Fibroblast of lung (primary cell): ENCODE data around the gene NRSN2. TPM values are rescaled to one million over a fixed set of nuclear protein-coding genes. Genes with fewer than 3 reads are reported as not detected.

Experiments used
- DNase-seq, 2 donors: peaks; one replicate each; pipeline versions ENCODE4 v3.0.0 to v3.0.0-alpha.2; 2010; ENCODE audit warnings: low read depth in 2 of 2
- H2AFZ ChIP-seq: 2 replicates; pipeline ENCODE4 v1.5.1; 2012; ENCODE audit warnings: low read length, control low read depth, inconsistent platforms
- H3K27ac ChIP-seq: 2 replicates; pipeline ENCODE4 v1.5.1; 2011; ENCODE audit warnings: low read length, control low read depth; ENCODE audit not compliant: insufficient read depth
- H3K27me3 ChIP-seq: 2 replicates; pipeline ENCODE4 v1.5.1; 2011; ENCODE audit warnings: mild to moderate bottlenecking, low read length; ENCODE audit not compliant: control insufficient read depth, insufficient read depth
- H3K36me3 ChIP-seq: 2 replicates; pipeline ENCODE4 v1.5.1; 2011; ENCODE audit warnings: low read length; ENCODE audit not compliant: control insufficient read depth, insufficient read depth
- H3K4me1 ChIP-seq: 2 replicates; pipeline ENCODE4 v1.5.1; 2011; ENCODE audit warnings: low read length; ENCODE audit not compliant: control insufficient read depth, insufficient read depth; ENCODE audit errors: extremely low read depth
- H3K4me2 ChIP-seq: 2 replicates; pipeline ENCODE4 v1.5.1; 2011; ENCODE audit warnings: low read length, control low read depth; ENCODE audit not compliant: insufficient read depth; ENCODE audit errors: extremely low read depth
- H3K4me3 ChIP-seq, 4 experiments: fragments of 200-600 bp in 1 of 4; sonication (generic) in 1 of 4; replicated peaks in 1 of 4; 2 replicates each; pipeline ENCODE4 v1.5.1; 2011 to 2016; ENCODE audit warnings: low read length in 4 of 4, low read depth in 3 of 4, mild to moderate bottlenecking in 3 of 4, control low read depth in 2 of 4, inconsistent platforms in 1 of 4, mixed read lengths in 1 of 4; ENCODE audit not compliant: insufficient read depth in 1 of 4; ENCODE audit errors: control extremely low read depth in 1 of 4
- H3K79me2 ChIP-seq: 2 replicates; pipeline ENCODE4 v1.5.1; 2012; ENCODE audit warnings: mild to moderate bottlenecking, low read length, inconsistent platforms; ENCODE audit not compliant: control insufficient read depth, insufficient read depth
- H3K9ac ChIP-seq: 2 replicates; pipeline ENCODE4 v1.5.1; 2011; ENCODE audit warnings: mild to moderate bottlenecking, low read length, control low read depth; ENCODE audit not compliant: insufficient read depth
- H3K9me3 ChIP-seq: 2 replicates; pipeline ENCODE4 v1.5.1; 2012; ENCODE audit warnings: low read depth, low read length; ENCODE audit not compliant: control insufficient read depth, insufficient read depth
- H4K20me1 ChIP-seq: 2 replicates; pipeline ENCODE4 v1.5.1; 2011; ENCODE audit warnings: low read length; ENCODE audit not compliant: control insufficient read depth, insufficient read depth; ENCODE audit errors: extremely low read depth
- EZH2 ChIP-seq: IDR thresholded peaks from 2 replicates; pipeline ENCODE4 v1.5.1; 2012; ENCODE audit warnings: low read length, control low read depth, mild to moderate bottlenecking; ENCODE audit errors: missing control alignments
- polyA plus RNA-seq, 2 donors: library from polyadenylated mRNA; depleted of rRNA in 1 of 2; stranded (reverse) in 1 of 2; unstranded in 1 of 2; fragments of >200 nt; gene quantifications; 2 replicates each; pipeline ENCODE4 v1.2.1, GENCODE V29; 2011 to 2012; ENCODE audit warnings: missing spikeins in 1 of 2
- total RNA-seq: library from RNA; depleted of rRNA; stranded (reverse); fragments of >200 nt; gene quantifications from 2 replicates; pipeline ENCODE4 v1.2.1, GENCODE V29; 2014
- TF ChIP-seq, protein P1 (sequence below), 2 donors: IDR thresholded peaks in 1 of 2; conservative IDR thresholded peaks in 1 of 2; 1 replicate in 1 of 2; 2 replicates in 1 of 2; pipeline ENCODE4 v1.5.1; 2011 to 2012; ENCODE audit warnings: low read length in 2 of 2, control low read depth in 1 of 2, inconsistent platforms in 1 of 2, low read depth in 1 of 2, mild to moderate bottlenecking in 1 of 2

NRSN2 gene
- total and polyA plus RNA-seq, 2 donors (not counting 1 experiment from before 2014, with no cell fraction given): 34.5 to 60.5 TPM

DNA sequence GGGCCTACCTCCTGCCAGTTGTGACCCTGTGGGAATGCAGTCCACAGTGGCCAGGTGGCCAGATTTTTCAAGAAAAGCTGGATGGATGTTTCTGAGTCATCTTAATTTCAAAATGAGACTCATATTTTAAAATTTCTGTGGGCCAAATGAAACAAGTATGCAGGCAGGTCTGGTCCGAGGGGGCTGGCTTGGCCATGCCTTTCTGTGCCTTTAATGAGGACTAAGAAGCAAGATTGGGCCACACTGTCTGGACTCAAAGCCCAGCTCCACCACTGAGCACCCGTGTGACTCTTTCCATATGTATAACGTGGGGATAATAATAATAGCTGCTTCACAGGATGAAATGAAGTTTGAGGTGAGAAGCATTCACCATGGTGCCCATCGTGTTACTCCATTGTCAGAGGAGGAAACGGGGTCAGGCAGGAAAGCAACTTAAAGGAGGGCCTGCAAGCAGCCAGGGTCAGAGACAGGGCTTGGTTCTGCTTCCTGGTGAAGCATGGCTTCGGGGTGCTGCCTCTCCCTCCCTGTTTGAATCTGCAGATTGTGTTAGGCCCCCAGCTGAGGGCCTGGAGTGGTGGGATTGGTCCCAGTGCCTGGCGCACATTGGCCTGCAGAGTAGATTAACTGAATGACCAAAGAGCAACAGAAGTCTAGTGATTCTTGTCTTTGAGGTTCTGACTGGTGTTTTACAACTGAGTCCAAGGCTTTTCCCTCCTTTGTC lies 17.8 kb upstream of the NRSN2 start:
- Histone ChIP-seq H3K9ac (no peak overlapping the region), H3K9me3 (no peaks in the 10 kb centered on the region), H3K4me1 (peaks cover 10% of the 10 kb centered on the region), H3K4me3 (peak overlapping the region in 3 of 4 experiments; percentile 86 to 96 (median 89)), H3K4me2 (peak overlapping the region; percentile 85), H2AFZ (no peak overlapping the region), H3K79me2 (peaks cover 26% of the 10 kb centered on the region), H3K27ac (no peak overlapping the region), H3K27me3 (no peaks in the 10 kb centered on the region), H3K36me3 (peaks cover 4% of the 10 kb centered on the region), H4K20me1 (peaks cover 4% of the 10 kb centered on the region)
- DNase-seq: no peak
- TF ChIP-seq, protein P1, sequence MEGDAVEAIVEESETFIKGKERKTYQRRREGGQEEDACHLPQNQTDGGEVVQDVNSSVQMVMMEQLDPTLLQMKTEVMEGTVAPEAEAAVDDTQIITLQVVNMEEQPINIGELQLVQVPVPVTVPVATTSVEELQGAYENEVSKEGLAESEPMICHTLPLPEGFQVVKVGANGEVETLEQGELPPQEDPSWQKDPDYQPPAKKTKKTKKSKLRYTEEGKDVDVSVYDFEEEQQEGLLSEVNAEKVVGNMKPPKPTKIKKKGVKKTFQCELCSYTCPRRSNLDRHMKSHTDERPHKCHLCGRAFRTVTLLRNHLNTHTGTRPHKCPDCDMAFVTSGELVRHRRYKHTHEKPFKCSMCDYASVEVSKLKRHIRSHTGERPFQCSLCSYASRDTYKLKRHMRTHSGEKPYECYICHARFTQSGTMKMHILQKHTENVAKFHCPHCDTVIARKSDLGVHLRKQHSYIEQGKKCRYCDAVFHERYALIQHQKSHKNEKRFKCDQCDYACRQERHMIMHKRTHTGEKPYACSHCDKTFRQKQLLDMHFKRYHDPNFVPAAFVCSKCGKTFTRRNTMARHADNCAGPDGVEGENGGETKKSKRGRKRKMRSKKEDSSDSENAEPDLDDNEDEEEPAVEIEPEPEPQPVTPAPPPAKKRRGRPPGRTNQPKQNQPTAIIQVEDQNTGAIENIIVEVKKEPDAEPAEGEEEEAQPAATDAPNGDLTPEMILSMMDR (conservative IDR thresholded peaks at IDR 0.05 in 1 of 2, IDR thresholded peaks at IDR 0.05 in 1 of 2; ENCODE audit: low read depth in 1 of 2, low read length in 2 of 2): no peak
- TF ChIP-seq EZH2: no peak

DNA sequence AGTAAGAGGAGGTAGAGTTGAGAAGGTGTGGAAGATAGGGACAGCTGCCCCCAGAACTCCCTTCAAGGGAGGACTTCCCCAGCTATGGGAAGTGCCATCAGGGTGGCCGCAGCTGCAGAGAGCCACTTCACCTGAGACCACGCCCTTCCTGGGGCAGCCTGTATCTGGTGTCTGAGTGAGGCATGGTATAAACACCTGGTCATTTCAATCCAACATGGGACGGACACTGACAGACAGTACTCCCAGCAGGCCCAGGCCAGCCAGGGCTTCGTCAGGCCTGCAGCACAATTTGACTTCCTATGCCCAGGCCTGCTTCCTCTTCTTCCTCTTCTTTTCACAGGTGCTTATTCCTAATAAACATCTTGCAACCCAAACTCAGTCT lies 17.1 kb upstream of the NRSN2 start:
- H3K27me3 ChIP-seq: no peaks in the 10 kb centered on the region
- no peak overlapping the region for H3K9ac ChIP-seq
- peak overlapping the region in 1 of 4 experiments; percentile 96 for H3K4me3 ChIP-seq
- peaks cover 4% of the 10 kb centered on the region for H4K20me1 ChIP-seq
- H3K9me3 ChIP-seq: no peaks in the 10 kb centered on the region
- H3K4me2 ChIP-seq: no peak overlapping the region
- H3K27ac ChIP-seq: no peak overlapping the region
- peaks cover 26% of the 10 kb centered on the region for H3K79me2 ChIP-seq
- H3K4me1 ChIP-seq: peaks cover 10% of the 10 kb centered on the region
- TF ChIP-seq, protein P1 (conservative IDR thresholded peaks at IDR 0.05 in 1 of 2, IDR thresholded peaks at IDR 0.05 in 1 of 2; ENCODE audit: low read depth in 1 of 2, low read length in 2 of 2): no peak
- TF ChIP-seq EZH2: no peak
- no peak overlapping the region for H2AFZ ChIP-seq
- peaks cover 4% of the 10 kb centered on the region for H3K36me3 ChIP-seq
- DNase-seq: no peak

DNA sequence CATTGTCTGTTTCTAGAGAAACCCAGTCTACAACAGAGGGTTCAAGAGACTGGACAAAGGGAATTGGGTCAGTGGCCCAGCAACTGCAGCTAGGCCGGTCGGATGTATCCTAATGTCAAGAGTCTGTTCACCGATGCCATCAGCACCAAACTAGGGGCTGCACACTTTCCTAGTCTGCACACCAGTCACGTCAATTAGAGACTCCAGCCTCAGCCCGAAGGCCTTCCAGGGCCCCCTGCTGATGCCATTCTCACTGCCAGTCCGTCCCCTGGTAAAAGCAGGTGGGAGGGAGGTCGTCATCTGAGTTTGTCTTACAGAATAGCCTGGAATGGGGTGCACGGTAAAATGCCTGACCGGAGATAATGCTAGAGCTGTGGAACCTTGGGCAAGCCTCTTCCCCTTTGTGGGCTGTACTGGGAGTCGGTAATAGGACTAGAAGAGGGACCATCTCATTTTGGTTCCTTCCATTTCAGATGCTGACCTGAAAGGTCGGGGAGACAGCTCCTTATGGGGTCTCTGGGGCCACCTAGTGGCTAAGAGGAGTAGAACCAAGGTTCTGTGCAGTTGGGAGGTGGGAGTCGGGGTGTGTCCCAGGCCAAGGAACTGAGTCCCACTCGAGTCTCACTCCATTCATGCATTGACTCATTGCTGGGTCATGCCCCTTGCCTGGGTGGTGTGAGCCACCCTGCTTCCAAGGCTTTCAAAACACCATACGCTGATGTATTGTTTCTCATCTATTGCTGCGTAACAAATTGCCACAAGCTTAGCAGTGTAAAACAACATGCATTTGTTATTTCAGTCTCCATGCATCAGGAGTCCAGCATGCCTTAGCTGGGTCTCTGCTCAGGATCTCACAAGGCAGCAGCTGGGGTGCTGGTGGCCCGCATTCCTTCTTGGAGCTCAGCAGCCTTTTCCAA lies 16.4 kb upstream of the NRSN2 start:
- Histone ChIP-seq H3K4me2 (no peak overlapping the region), H4K20me1 (peaks cover 4% of the 10 kb centered on the region)
- DNase-seq: peak; percentile 59 to 84

More for the DNA sequence above, 16.4 kb upstream of the NRSN2 start:
- H3K79me2 ChIP-seq: peaks cover 26% of the 10 kb centered on the region
- TF ChIP-seq EZH2: no peak
- TF ChIP-seq, protein P1 (conservative IDR thresholded peaks at IDR 0.05 in 1 of 2, IDR thresholded peaks at IDR 0.05 in 1 of 2; ENCODE audit: low read depth in 1 of 2, low read length in 2 of 2): peak; percentile 88 to 96
- H3K9me3 ChIP-seq: no peaks in the 10 kb centered on the region
- H3K4me3 ChIP-seq: peak overlapping the region in 1 of 4 experiments; percentile 0
- H2AFZ ChIP-seq: no peak overlapping the region
- no peaks in the 10 kb centered on the region for H3K27me3 ChIP-seq
- H3K4me1 ChIP-seq: peaks cover 10% of the 10 kb centered on the region
- H3K27ac ChIP-seq: no peak overlapping the region
- no peak overlapping the region for H3K9ac ChIP-seq
- peaks cover 4% of the 10 kb centered on the region for H3K36me3 ChIP-seq
